IPS-NIHi11 (cell line): ENCODE data around the gene SLC9A9.
"Not testable (repeated sequence)": the region's sequence is repeated elsewhere in the genome, so short reads cannot be mapped to it uniquely, and the experiment has no call there.

Experiments
- DNase-seq: peaks from one replicate; pipeline ENCODE4 v3.0.0; 2012; ENCODE audit warnings: mixed read lengths, low spot score

SLC9A9 gene

DNA sequence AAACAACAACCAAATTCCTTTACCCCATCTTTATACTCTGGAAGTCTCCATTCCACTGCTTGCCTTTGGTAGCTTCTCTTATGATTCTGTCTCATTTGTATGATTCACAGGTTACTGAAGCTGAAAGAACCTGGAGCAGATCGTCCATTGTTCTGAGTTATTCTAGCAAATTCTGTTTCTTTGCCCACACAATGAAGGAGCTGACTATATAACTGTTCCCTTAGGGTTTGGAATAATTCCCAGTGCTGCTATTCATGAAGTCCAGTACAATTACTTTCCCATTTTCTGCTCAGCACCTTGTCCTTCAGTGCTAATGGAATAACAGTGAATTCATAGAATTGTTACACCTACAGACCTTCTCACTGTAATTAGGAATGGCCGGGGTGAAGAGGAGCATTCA is 560.9 kb downstream of the SLC9A9 start:
- no peak for DNase-seq

DNA sequence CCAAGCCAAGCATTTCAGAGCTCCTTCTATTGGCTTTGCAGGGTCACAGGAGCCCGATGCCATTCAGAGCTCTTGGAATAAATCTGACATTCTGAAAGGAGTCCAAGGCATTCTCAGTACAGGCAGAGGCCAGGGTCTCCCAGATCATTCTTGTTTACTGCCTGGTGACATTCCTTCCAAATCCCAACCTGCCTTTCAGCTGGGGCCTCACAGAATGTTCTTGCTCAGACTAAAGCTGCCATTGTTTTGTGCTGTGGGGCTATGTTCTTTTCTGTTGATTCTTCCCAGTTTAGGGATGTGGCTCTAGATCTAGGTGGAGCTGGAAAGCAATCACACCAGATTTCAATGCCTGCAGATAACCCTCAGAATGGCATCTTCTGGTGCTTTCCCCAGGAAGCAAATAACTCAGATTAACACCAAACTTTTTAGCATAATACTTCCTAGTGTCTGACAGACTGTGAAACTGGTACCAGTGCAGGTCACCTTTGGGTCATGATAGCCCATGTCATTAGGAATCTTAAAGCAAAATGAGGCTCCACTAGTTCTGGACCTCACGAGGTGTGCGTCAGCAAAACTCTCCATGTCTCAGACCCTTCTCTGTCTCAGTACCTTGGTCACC is 561.8 kb downstream of the SLC9A9 start:
- DNase-seq = no peak

DNA sequence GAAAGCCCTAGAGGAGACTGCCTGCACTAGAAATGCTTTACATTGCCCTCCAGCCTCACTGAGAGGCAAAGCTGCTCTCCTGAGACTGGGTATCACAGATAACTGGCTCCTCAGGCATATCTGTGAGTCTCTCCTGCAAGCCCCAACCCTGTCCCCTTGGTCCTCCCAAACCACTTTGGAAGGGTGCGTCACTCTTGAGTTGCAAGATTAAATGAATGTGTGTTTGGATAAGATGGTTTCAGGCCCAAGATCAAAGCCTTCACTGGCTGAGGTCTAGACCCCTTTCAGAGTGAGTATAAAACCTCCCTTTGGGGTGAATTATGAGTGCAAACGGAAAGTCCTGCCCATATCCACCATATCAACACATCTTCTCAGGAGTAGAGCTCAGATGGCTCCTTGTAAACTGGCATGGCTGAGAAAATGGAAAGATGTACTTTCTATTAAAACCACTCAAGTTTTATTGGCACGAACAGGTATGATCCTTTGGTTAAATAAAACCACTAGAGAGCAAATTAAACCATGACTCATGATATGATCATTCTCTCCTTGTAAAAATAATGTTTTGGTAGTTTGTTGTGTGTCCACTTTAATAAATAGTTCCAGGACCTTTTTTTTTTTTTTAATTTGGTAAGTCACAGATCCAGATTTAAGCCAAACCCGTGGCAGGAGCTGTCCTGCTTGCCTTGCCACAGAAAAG is 564.7 kb downstream of the SLC9A9 start:
- DNase-seq = no peak

DNA sequence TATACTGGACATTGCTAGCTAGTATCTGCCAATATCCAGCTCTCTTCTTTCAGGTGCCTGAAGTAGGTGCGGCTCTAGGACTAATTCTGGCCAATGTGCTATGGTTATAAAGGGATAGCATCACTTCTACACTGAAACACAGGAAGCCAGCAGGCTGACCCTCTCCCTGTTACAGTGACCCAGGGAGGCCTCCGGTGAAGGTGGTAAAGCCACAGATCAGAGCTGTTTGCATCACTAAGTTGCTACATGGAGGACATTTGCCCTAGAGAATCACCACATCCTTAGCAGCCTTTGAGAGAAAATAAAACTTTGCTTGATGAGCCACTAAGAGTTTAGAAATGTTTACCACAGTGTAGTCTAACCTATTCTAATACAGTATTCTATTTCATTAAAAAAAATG is 567.3 kb downstream of the SLC9A9 start:
- DNase-seq = no peak

- DNase-seq = not testable (repeated sequence)
These were observed 568.7 kb downstream of the SLC9A9 start for GRCh38 chr3:143279567-143279966.

- DNase-seq = no peak
These were observed 569.5 kb downstream of the SLC9A9 start for GRCh38 chr3:143278721-143279120.

DNA sequence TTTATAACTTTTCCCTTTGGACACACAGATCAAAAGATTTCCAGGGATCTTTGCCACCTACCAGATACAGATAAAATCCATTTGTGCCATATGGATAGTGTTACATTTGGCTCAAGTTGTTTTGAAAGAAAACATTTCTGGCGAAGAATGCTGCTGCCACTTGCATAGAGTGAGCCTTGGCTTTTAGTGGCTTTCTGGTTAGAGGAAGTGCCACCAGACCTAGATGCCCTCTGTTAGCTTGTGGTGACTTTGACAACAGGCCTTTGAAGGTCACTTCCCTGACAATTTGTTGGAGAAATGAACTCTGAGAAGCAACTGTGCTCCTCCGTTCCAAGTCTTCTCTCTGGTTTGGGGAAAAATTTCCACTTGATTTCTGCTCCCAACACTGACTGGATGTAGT is 570.7 kb downstream of the SLC9A9 start:
- DNase-seq = no peak

- DNase-seq = no peak
These were observed 571.7 kb downstream of the SLC9A9 start for GRCh38 chr3:143276592-143276991.

DNA sequence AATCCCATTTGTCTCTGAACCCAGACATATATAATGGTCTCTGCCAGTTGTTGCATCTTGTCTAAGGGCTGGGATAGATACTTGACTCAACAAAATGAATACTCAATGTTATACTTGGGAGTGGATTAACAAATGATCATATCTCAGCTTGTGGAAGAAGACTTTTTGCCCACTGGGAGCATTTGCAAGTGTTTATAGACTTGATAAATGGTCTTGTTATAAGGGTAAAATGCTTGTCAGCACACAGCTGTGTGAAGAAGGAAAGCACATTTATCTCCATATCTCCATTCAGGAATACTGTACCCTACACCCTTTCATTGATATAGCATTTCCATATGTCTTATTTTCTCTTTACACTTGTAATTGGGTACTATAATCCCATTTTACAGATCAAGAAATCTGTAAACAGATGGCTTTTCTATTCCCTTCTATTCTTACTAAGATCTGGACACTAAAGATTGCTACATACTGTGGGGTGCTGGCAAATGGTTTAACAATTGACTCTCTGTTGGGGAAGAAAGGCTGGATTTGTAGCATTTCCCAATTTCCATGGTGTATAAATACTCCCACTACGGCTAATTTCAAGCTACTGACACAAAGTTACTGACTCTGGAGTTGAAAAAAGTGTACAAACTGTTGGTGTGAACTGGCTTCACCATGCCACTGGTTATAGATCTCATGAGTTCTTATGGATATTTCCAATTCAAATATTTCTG is 574.1 kb downstream of the SLC9A9 start:
- no peak for DNase-seq

DNA sequence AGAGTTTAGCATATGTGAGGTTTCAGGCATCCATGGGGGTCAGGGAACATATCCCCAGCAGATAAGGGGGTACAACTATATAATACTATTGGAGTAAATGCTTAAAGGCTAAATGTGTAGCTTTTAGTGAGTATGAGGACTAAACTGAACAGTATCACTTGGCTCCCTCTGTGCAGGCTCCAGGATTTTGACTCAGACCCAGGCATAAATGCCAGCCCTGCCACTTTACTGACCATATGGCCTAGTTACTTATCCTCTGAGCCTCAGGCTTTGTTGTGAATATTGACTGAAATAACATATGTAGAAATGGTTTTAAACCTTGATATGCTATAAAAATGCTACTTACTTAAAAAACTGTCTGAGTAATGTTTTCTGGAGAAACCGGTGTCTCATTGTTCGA is 577.1 kb downstream of the SLC9A9 start:
- DNase-seq = no peak

DNA sequence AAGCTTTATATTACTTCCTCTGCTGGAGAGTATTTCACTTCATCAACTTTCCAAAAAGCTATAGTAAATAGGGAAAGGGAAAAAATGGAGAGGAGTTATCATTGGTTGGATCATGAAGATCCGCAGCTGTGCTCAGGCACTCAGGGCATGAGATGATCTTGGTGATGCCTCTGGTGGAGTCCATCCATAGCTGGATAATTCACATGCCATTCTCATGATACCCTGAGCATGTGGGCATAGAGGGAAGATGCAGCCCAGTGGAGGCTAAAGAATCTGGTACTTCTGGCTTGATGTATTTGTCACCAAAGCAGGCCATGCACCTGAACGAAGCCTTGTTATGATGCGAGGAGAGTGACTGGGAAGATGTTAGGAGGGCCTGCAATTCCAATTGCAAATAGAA is 578.5 kb downstream of the SLC9A9 start:
- DNase-seq = no peak

DNA sequence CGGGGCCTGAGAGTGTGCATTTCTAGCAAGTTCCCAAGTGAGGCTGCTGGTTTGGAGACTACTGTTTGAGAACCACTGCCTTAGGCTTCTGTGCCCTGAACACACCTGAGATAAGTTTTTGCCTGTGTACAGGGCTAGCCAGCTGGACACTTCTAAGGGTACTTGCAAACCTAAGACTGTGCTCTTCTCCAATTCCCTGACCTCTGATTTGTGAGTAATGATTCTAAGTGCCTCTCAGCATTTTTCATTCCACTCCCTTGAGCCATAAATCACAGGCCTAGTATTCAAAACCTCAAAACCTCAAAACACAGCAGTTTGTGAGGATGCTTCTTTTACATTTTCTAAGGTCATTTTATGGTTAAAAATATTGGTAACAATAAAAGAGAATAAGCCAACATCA is 580.3 kb downstream of the SLC9A9 start:
- no peak for DNase-seq

GRCh38 chr3:143266927-143267326 is 581.3 kb downstream of the SLC9A9 start:
- no peak for DNase-seq

GRCh38 chr3:143266511-143266910 is 581.8 kb downstream of the SLC9A9 start:
- DNase-seq = no peak

GRCh38 chr3:143265501-143266070 is 582.7 kb downstream of the SLC9A9 start:
- no peak for DNase-seq

DNA sequence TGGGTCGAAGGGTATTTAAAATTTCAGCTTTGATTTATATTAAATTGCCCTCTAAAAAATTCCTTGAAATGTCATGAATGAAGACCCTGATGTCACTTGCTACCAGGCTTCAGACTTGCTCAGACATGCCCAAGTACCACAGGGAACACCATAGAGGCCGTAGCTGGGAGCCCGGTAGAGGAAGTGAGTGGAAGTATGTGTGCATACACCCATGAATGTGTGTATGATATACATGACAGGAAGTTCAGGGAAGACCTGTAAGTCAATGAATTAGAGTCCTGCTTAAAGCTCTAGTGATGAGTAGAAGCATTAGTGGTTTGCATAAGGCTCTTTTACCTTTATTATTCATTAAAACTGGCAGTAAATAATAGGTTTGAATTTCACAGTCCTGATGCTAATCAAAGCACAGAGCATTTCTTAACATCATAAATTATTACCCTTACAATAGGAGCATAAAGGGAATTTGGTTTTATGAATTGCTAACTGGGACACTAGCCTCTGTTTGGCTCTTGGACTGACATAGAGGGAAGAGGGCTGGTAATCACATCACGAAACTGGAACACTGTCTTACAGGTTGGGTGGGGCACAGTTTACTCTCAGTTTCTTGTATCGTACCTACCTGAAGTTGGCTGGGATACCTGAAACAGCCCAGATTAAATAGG is 584.3 kb downstream of the SLC9A9 start:
- DNase-seq = no peak

DNA sequence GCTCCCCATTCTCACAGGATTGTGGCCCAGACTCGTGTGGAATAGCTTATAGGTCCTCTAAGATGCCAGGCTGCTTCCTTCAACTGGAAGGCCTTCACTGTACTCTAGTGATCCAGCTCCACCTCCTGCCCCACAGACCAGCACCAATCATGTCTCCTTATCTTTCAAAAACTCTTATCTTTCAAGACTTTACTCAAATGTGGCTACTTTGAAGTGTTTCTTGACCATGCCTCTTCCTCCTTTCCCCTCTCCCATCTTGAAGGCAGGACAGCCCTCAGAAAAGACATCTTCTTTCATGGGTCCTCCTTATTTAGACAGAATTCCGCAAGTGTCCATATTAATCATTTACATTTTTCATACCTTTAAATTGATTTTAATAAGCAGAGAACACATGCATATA is 586.4 kb downstream of the SLC9A9 start:
- no peak for DNase-seq

GRCh38 chr3:143258692-143259091 is 589.6 kb downstream of the SLC9A9 start:
- DNase-seq = no peak

- no peak for DNase-seq
These were observed 591.9 kb downstream of the SLC9A9 start for GRCh38 chr3:143256416-143256815.

- DNase-seq = no peak
These were observed 592.5 kb downstream of the SLC9A9 start for GRCh38 chr3:143255739-143256138.

GRCh38 chr3:143252931-143253330 is 595.3 kb downstream of the SLC9A9 start:
- DNase-seq = no peak

- no peak for DNase-seq
These were observed 599.3 kb downstream of the SLC9A9 start for GRCh38 chr3:143249014-143249413.

DNA sequence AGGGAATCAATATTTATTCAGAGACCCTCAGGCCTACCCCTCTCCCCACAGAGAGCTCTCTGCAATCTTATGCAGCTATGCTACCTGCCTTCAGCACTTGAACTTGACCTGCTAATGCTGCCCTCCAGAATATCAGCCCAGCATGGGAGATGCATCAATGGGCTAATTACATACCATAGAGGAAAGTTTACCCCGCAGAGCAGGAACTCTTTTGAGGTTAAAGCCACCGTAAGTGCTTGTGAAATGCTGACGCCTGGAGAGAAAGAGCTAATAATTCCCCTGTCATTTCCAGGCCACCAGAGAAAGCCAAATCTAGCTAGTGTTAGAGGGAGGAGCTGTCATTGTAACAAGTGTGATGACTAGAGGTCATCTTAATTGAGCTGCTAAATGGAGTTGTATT is 601.2 kb downstream of the SLC9A9 start:
- peak; percentile 20 for DNase-seq
